ENCODE data around the gene SLC6A20.

The SLC6A20 gene

GRCh38 chr3:45793482-45794176 is 2.7 kb downstream of the SLC6A20 start:
- H3K9me3 ChIP-seq (ENCODE audit: severe bottlenecking), result peaks cover 4% of the 10 kb centered on the region
- no peak overlapping the region for H3K4me3 ChIP-seq (ENCODE audit: low read depth, low read length)
- no peak for TF ChIP-seq CTCF (IDR thresholded peaks at IDR 0.05; ENCODE audit: low read depth, low read length)
- no peak for DNase-seq
- H3K36me3 ChIP-seq, result no peaks in the 10 kb centered on the region
- H3K27me3 ChIP-seq (ENCODE audit: insufficient read depth, low read depth, severe bottlenecking), result peaks cover 36% of the 10 kb centered on the region
- no peak overlapping the region for H3K27ac ChIP-seq

DNA sequence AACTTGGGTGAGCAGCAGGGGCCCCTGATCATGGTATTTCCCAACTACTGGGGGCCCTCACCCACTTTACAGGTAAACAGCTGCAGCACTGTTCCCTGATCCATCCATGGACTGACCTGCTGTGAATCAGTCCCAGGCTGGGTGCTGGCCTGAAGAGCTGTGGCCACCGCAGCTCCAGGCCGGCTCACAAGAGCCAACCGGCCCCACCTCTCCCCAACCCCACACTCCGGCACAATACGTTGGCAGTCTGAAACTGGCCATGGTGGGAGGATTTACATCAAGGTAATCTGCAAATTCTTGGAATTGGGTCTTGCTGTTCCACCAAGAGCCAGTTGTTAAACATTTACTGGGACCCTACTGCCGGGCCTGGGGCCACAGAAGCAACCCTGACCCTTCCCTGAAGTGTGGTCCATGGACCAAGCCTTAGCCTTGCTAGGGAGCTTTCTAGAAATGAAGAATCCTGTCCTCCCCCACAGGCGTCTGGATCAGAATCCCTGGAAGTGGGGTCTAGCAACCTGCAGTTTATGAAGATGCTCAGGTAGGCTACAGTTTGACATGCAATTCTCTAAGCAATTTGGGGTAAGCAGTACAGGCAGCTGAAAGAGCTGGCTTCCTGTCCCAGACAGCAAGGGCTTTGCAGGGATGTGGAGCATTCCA is 3.7 kb downstream of the SLC6A20 start:
- Histone ChIP-seq H3K27me3 (ENCODE audit: insufficient read depth, low read depth, severe bottlenecking) (peaks cover 36% of the 10 kb centered on the region), H3K36me3 (no peaks in the 10 kb centered on the region), H3K9me3 (ENCODE audit: severe bottlenecking) (peaks cover 4% of the 10 kb centered on the region), H3K27ac (no peak overlapping the region), H3K4me3 (ENCODE audit: low read depth, low read length) (no peak overlapping the region)
- DNase-seq, result no peak
- TF ChIP-seq CTCF (IDR thresholded peaks at IDR 0.05; ENCODE audit: low read depth, low read length), result no peak

GRCh38 chr3:45792036-45792435 is 4.3 kb downstream of the SLC6A20 start:
- no peak for DNase-seq
- Histone ChIP-seq H3K9me3 (ENCODE audit: severe bottlenecking) (peaks cover 4% of the 10 kb centered on the region), H3K36me3 (no peaks in the 10 kb centered on the region), H3K27me3 (ENCODE audit: insufficient read depth, low read depth, severe bottlenecking) (peaks cover 31% of the 10 kb centered on the region), H3K4me3 (ENCODE audit: low read depth, low read length) (no peak overlapping the region), H3K27ac (no peak overlapping the region)
- no peak for TF ChIP-seq CTCF (IDR thresholded peaks at IDR 0.05; ENCODE audit: low read depth, low read length)

- no peak overlapping the region for H3K27ac ChIP-seq
- H3K9me3 ChIP-seq (ENCODE audit: severe bottlenecking), result peaks cover 4% of the 10 kb centered on the region
- no peak for TF ChIP-seq CTCF (IDR thresholded peaks at IDR 0.05; ENCODE audit: low read depth, low read length)
- no peak for DNase-seq
- no peak overlapping the region for H3K4me3 ChIP-seq (ENCODE audit: low read depth, low read length)
- peaks cover 22% of the 10 kb centered on the region for H3K27me3 ChIP-seq (ENCODE audit: insufficient read depth, low read depth, severe bottlenecking)
- H3K36me3 ChIP-seq, result no peaks in the 10 kb centered on the region
Measured at GRCh38 chr3:45790596-45790995, 5.7 kb downstream of the SLC6A20 start.

- no peak for DNase-seq
- no peak overlapping the region for H3K27ac ChIP-seq
- no peaks in the 10 kb centered on the region for H3K36me3 ChIP-seq
- H3K27me3 ChIP-seq (ENCODE audit: insufficient read depth, low read depth, severe bottlenecking), result peaks cover 16% of the 10 kb centered on the region
- peaks cover 9% of the 10 kb centered on the region for H3K9me3 ChIP-seq (ENCODE audit: severe bottlenecking)
- no peak for TF ChIP-seq CTCF (IDR thresholded peaks at IDR 0.05; ENCODE audit: low read depth, low read length)
- H3K4me3 ChIP-seq (ENCODE audit: low read depth, low read length), result no peak overlapping the region
Measured at GRCh38 chr3:45789235-45789812, 7.0 kb downstream of the SLC6A20 start.

Data from WERI-Rb-1 (cell line).